Osteoblast (primary cell): ENCODE data around the gene LPAR3. TPM values are rescaled to one million over a fixed set of nuclear protein-coding genes. Genes with fewer than 3 reads are reported as not detected.

ENCODE experiments used
- DNase-seq: peaks from one replicate; pipeline ENCODE4 v3.0.0; 2011; ENCODE audit warnings: low spot score, mixed read lengths; ENCODE audit not compliant: insufficient read length; ENCODE audit errors: missing footprints
- H2AFZ ChIP-seq: 2 replicates; pipeline ENCODE4 v1.6.0; 2011; ENCODE audit warnings: mild to moderate bottlenecking, low read length
- H3K27ac ChIP-seq: 2 replicates; pipeline ENCODE4 v1.5.1; 2011; ENCODE audit warnings: mild to moderate bottlenecking, low read depth, low read length, moderate library complexity
- H3K27me3 ChIP-seq: 2 replicates; pipeline ENCODE4 v1.6.0; 2012; ENCODE audit warnings: mild to moderate bottlenecking, control low read depth, inconsistent platforms, low read length, moderate library complexity; ENCODE audit not compliant: insufficient read depth
- H3K36me3 ChIP-seq: 2 replicates; pipeline ENCODE4 v1.5.1; 2011; ENCODE audit warnings: mild to moderate bottlenecking, low read length, control low read depth, moderate library complexity; ENCODE audit not compliant: insufficient read depth
- H3K4me1 ChIP-seq: 2 replicates; pipeline ENCODE4 v1.5.1; 2011; ENCODE audit warnings: mild to moderate bottlenecking, low read length, control low read depth, moderate library complexity; ENCODE audit not compliant: insufficient read depth
- H3K4me2 ChIP-seq: 2 replicates; pipeline ENCODE4 v1.6.0; 2011; ENCODE audit warnings: mild to moderate bottlenecking, low read length; ENCODE audit not compliant: insufficient read depth
- H3K4me3 ChIP-seq: fragments of 200-600 bp; sonication (generic); 3 replicates; pipeline ENCODE4 v1.5.1; 2012; ENCODE audit warnings: mild to moderate bottlenecking, low read length, inconsistent platforms; ENCODE audit not compliant: insufficient read depth
- H3K79me2 ChIP-seq: 2 replicates; pipeline ENCODE4 v1.6.0; 2012; ENCODE audit warnings: mild to moderate bottlenecking, low read length, control low read depth, inconsistent platforms; ENCODE audit not compliant: insufficient read depth
- H3K9me3 ChIP-seq: 2 replicates; pipeline ENCODE4 v1.5.1; 2011; ENCODE audit warnings: low read depth, low read length, control low read depth
- H4K20me1 ChIP-seq: 2 replicates; pipeline ENCODE4 v1.6.0; 2012; ENCODE audit warnings: mild to moderate bottlenecking, low read length, control low read depth; ENCODE audit not compliant: insufficient read depth
- CTCF ChIP-seq: IDR thresholded peaks from 2 replicates; pipeline ENCODE4 v1.5.1; 2011; ENCODE audit warnings: mild to moderate bottlenecking, low read depth, low read length, moderate library complexity; ENCODE audit errors: extremely low read depth
- total RNA-seq: library from RNA; depleted of rRNA; stranded (reverse); fragments of >200 nt; gene quantifications from 2 replicates; pipeline ENCODE4 v1.2.3, GENCODE V29; 2012

The LPAR3 gene
- total RNA-seq, 1 donor, result not detected

- H3K4me3 ChIP-seq, result no peak overlapping the region
- H3K9me3 ChIP-seq, result no peaks in the 10 kb centered on the region
- no peaks in the 10 kb centered on the region for H3K79me2 ChIP-seq
- H3K27ac ChIP-seq, result no peak overlapping the region
- H3K27me3 ChIP-seq, result no peaks in the 10 kb centered on the region
- no peak for DNase-seq
- no peak overlapping the region for H3K4me2 ChIP-seq
- H3K4me1 ChIP-seq, result peaks cover 32% of the 10 kb centered on the region
- no peaks in the 10 kb centered on the region for H4K20me1 ChIP-seq
- H3K36me3 ChIP-seq, result no peaks in the 10 kb centered on the region
- no peak overlapping the region for H2AFZ ChIP-seq
- no peak for TF ChIP-seq CTCF
Observed at GRCh38 chr1:84849357-84849975, 43.5 kb downstream of the LPAR3 start.

- Histone ChIP-seq H3K36me3 (no peaks in the 10 kb centered on the region), H2AFZ (no peak overlapping the region), H3K27ac (peak overlapping the region; percentile 56), H3K27me3 (no peaks in the 10 kb centered on the region), H4K20me1 (no peaks in the 10 kb centered on the region), H3K4me3 (peak overlapping the region; percentile 29), H3K9me3 (no peaks in the 10 kb centered on the region), H3K79me2 (no peaks in the 10 kb centered on the region), H3K4me1 (peaks cover 25% of the 10 kb centered on the region), H3K4me2 (peak overlapping the region; percentile 16)
- peak; percentile 82 for DNase-seq
- TF ChIP-seq CTCF, result no peak
Observed at GRCh38 chr1:84847253-84848250, 45.5 kb downstream of the LPAR3 start.

GRCh38 chr1:84846387-84846786, 46.6 kb downstream of the LPAR3 start:
- DNase-seq, result no peak
- no peak overlapping the region for H3K27ac ChIP-seq

More at GRCh38 chr1:84846387-84846786, 46.6 kb downstream of the LPAR3 start:
- no peak overlapping the region for H2AFZ ChIP-seq
- H4K20me1 ChIP-seq, result no peaks in the 10 kb centered on the region
- H3K27me3 ChIP-seq, result peaks cover 4% of the 10 kb centered on the region
- H3K36me3 ChIP-seq, result no peaks in the 10 kb centered on the region
- H3K9me3 ChIP-seq, result no peaks in the 10 kb centered on the region
- no peak overlapping the region for H3K4me3 ChIP-seq
- no peaks in the 10 kb centered on the region for H3K79me2 ChIP-seq
- no peak overlapping the region for H3K4me2 ChIP-seq
- TF ChIP-seq CTCF, result no peak
- peaks cover 22% of the 10 kb centered on the region for H3K4me1 ChIP-seq
